Dendritic cell treated with granulocyte-macrophage colony-stimulating factor and Interleukin-4, amounts not matched to agents 40 ng/mL and 50 ng/mL, for 4 days (primary cell): Measurements from ENCODE around the gene GAD1.

Experiments
- H3K27ac Mint-ChIP-seq: one replicate; pipeline ENCODE4 v1.8.0; 2022; ENCODE audit warnings: mild to moderate bottlenecking, mixed read lengths
- H3K27me3 Mint-ChIP-seq: one replicate; pipeline ENCODE4 v1.8.0; 2022; ENCODE audit warnings: mild to moderate bottlenecking, mixed read lengths
- H3K36me3 Mint-ChIP-seq: one replicate; pipeline ENCODE4 v1.8.0; 2022; ENCODE audit warnings: low read depth, mixed read lengths
- H3K4me1 Mint-ChIP-seq: one replicate; pipeline ENCODE4 v1.8.0; 2022; ENCODE audit warnings: low read depth, mixed read lengths
- H3K4me3 Mint-ChIP-seq: one replicate; pipeline ENCODE4 v1.8.0; 2022; ENCODE audit warnings: mild to moderate bottlenecking, moderate library complexity, mixed read lengths
- H3K9me3 Mint-ChIP-seq: one replicate; pipeline ENCODE4 v1.8.0; 2022; ENCODE audit warnings: mixed read lengths
- intact Hi-C: fragments of 100-400 bp; cut with micrococcal nuclease; formaldehyde crosslinking; loops from one replicate; pipeline ENCODE4 v1.15.0; 2022

GAD1 gene

DNA sequence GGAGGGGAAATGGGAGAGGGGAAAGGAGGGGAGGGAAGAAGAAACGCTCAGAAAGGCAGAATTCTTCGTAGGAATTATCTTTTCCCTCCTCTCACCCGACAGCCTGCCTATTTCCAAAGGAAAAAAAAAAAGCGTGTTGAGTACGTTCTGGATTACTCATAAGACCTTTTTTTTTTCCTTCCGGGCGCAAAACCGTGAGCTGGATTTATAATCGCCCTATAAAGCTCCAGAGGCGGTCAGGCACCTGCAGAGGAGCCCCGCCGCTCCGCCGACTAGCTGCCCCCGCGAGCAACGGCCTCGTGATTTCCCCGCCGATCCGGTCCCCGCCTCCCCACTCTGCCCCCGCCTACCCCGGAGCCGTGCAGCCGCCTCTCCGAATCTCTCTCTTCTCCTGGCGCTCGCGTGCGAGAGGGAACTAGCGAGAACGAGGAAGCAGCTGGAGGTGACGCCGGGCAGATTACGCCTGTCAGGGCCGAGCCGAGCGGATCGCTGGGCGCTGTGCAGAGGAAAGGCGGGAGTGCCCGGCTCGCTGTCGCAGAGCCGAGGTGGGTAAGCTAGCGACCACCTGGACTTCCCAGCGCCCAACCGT, at the start of gene GAD1:
Gene GAD1, plus strand, starts transcription at position 384 of the 589 bp plus-strand sequence. CDS start 1,705 bp downstream, outside the sequence.
- Mint-ChIP-seq H3K9me3 (no peaks in the 10 kb centered on the region), H3K36me3 (no peaks in the 10 kb centered on the region), H3K4me1 (peaks cover 70% of the 10 kb centered on the region), H3K4me3 (peak within 1 kb of the TSS; percentile 75), H3K27me3 (peaks cover 94% of the 10 kb centered on the region), H3K27ac (peak within 1 kb of the TSS; percentile 62)
- intact Hi-C loops, result loop anchor here (1.0 to 10.0 kb wide), 2 partner anchors 101 to 582 kb away; partner anchors contain the start of gene SP5

DNA sequence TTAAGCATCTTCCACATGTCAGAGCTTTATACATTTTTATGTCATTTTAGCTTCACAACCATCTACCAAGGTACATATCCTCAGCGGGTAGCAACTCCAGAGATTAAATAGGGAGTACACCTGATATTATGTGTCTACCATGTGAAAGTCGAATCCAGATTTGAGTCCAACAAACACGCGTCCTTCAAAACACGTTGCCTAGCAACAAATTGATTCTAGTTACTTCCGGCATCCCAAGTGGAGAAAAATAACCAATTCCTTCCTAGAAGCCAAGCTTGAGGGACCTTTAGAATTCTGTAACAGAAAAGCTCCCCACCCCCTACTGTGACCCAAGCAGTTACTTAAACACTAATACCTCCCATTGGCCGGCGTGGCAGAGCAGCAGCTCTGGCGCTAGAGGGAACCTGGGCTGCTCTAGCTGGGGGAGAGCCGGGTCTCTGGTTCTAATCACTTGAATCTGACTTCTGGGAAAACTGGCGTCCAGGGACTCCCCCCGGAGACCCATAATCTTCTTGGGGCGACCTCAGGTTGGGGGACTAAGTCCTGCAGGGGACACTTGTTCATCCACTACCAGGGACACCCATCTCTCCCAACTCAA, 46.6 kb upstream of the GAD1 start, which contains the start of gene ERICH2:
Gene ERICH2, plus strand, starts transcription at position 371 of the 598 bp plus-strand sequence. CDS start 304 bp downstream, outside the sequence.
- peaks cover 7% of the 10 kb centered on the region for H3K36me3 Mint-ChIP-seq
- intact Hi-C loops, result no loop called here
- H3K27ac Mint-ChIP-seq, result no peak within 1 kb of the TSS
- H3K4me3 Mint-ChIP-seq, result peak within 1 kb of the TSS; percentile 85
- peaks cover 57% of the 10 kb centered on the region for H3K27me3 Mint-ChIP-seq
- no peaks in the 10 kb centered on the region for H3K9me3 Mint-ChIP-seq
- H3K4me1 Mint-ChIP-seq, result peaks cover 14% of the 10 kb centered on the region

DNA sequence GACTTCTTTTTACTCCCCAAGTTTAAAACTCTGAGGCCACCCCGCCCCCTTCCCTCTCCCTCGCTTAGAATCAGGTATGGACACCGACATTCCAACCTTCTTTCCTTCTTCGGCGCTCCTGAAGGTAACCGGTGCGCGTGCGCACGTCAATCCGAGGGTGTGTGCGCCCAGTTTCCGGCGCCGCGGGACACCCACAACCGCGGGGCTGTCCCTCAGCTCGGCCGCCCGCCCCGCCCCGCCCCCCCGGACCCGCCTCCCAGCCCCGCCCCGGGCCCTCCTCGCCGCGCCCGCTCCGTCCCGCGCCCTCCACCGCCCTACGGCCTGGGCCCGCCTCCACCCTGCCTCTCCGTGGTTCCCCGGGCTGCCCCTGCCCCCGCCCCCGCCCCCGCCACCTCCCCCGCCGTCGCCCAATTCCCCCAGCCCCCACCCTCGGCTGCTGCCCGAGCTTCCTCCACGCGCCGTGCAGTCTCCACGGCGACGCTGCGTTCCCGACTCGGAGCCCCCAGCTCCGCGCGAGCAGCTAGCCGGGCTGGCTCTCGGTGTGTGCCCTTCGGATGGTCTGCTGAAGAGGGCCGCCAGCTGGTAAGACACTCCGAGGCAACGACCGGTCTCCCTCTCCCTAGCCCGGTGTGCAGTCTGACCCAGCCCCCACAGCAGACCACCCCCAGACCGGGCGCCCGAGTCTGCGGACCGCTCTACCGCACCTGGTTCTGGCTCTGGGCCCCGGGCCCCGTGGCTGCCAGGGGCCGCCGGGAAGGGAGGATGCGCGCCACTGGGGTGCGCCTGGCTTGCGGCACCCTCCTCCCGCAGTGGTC, 45.9 kb upstream of the GAD1 start:
- H3K4me1 Mint-ChIP-seq, result peaks cover 14% of the 10 kb centered on the region
- H3K9me3 Mint-ChIP-seq, result no peaks in the 10 kb centered on the region
- intact Hi-C loops, result no loop called here
- H3K27me3 Mint-ChIP-seq, result peaks cover 56% of the 10 kb centered on the region
- peaks cover 7% of the 10 kb centered on the region for H3K36me3 Mint-ChIP-seq
- peak overlapping the region; percentile 85 for H3K4me3 Mint-ChIP-seq
- H3K27ac Mint-ChIP-seq, result no peak overlapping the region

DNA sequence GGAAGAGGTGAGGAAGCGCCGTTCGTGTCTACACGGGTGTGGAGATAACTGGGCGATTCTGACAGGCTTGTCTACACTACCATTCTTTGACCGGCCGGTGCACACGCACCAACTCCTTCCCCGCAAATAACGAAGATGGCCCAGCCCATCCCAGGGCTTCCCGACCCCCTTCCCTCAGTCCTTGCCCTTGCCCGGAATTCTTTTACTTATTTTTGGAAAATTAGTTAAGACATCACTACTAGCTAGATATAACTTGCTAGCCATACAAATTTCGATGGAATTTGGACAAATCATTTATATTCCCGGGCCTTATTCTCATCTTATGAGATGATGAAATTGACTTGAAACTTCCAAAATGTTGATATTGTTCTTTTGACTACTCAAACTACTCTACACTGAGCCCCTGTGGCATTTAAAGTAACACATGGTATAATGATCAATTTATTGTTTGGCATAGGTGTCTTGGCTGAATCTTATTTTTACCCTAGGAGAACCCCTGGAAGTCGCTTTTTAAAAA, 45.2 kb upstream of the GAD1 start:
- Mint-ChIP-seq H3K4me3 (peak overlapping the region; percentile 79), H3K9me3 (no peaks in the 10 kb centered on the region), H3K4me1 (peaks cover 14% of the 10 kb centered on the region), H3K27me3 (peaks cover 58% of the 10 kb centered on the region), H3K27ac (no peak overlapping the region), H3K36me3 (peaks cover 7% of the 10 kb centered on the region)
- intact Hi-C loops, result no loop called here

DNA sequence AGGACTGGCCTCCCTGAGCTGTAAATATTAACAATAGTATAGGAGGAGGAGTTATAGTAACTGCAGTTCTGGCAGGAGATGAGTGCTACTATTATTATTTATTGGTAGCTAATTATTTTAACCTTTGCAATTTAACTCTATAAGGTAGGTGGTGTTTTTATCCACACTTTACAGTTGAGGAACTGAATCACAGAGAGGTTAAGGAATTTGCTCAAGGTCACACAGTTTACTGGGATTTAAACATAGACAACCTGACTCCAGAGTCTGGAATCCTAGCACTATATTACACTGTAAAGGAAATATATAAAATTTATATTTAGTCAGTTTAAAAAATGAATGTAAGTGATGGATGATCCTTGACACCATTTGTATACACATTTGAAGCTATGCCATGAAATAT, 44.4 kb upstream of the GAD1 start:
- no peak overlapping the region for H3K27ac Mint-ChIP-seq
- intact Hi-C loops, result no loop called here
- H3K9me3 Mint-ChIP-seq, result no peaks in the 10 kb centered on the region
- peaks cover 14% of the 10 kb centered on the region for H3K4me1 Mint-ChIP-seq
- H3K36me3 Mint-ChIP-seq, result peaks cover 7% of the 10 kb centered on the region
- H3K4me3 Mint-ChIP-seq, result no peak overlapping the region
- peaks cover 59% of the 10 kb centered on the region for H3K27me3 Mint-ChIP-seq

DNA sequence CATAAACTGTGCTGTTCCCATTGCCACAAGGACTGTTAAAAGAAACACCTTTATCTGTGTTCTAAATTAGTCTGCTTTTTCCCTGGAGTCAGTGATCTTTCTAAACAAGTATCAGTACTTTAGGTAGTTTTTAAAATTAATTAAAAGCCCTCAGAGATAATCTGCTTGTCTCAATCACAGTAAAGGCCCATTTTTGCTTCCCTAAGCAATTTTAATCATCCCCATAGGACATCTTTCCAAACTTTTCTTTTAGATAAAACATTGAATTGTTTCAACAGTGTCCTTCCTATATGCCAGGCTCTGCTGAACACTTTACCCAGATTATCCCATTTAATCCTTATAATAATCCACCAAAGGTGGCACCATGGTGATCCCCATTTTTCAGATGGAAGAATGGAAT, 42.6 kb upstream of the GAD1 start:
- H3K4me3 Mint-ChIP-seq, result no peak overlapping the region
- no peak overlapping the region for H3K27ac Mint-ChIP-seq
- intact Hi-C loops, result no loop called here
- peaks cover 7% of the 10 kb centered on the region for H3K36me3 Mint-ChIP-seq
- peaks cover 54% of the 10 kb centered on the region for H3K27me3 Mint-ChIP-seq
- peaks cover 14% of the 10 kb centered on the region for H3K4me1 Mint-ChIP-seq
- no peaks in the 10 kb centered on the region for H3K9me3 Mint-ChIP-seq

DNA sequence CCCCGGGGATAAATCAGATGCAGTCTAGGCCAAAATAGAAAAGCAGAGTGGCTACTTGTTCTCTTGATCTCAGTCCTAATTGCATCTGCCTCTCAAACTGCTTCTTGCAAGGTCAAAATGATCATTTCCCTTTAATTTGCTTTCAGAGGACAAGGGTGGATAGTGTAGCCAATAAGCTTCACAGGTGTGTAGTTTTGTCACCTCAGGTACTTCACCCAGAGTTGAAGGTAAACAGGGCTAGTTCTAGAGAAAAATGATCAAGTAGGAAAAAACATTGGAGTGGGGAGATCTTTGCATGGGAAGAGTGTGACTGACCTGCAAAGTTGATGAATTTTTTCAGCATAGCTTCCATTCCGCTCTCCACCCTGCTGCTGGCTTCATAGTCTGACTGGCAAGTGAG, 37.8 kb upstream of the GAD1 start:
- H3K27ac Mint-ChIP-seq, result no peak overlapping the region

DNA sequence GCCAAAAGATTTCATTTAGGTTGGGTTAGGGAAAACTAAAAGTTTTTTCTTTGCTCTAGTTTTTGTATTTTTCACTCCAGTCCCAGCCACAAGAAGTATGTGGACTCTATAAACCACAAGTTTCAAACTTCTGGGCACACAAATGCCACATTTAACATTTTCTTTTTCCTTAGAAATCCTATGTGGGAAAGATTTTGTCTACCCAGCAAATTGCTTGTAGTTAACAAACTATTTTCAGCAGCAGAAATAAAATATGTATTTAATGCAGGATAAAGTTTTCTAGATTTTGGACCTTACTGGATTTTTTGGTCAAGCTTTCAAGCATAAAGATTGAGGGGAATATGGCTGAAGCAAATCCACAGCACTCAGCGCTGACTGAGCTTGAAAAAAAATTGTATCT, 37.4 kb upstream of the GAD1 start:
- Mint-ChIP-seq H3K9me3 (no peaks in the 10 kb centered on the region), H3K4me1 (no peaks in the 10 kb centered on the region), H3K27ac (no peak overlapping the region), H3K4me3 (no peak overlapping the region), H3K36me3 (no peaks in the 10 kb centered on the region), H3K27me3 (peaks cover 30% of the 10 kb centered on the region)
- intact Hi-C loops, result no loop called here

More for the DNA sequence above, 37.8 kb upstream of the GAD1 start:
- Mint-ChIP-seq H3K36me3 (no peaks in the 10 kb centered on the region), H3K4me1 (no peaks in the 10 kb centered on the region), H3K27me3 (peaks cover 31% of the 10 kb centered on the region), H3K9me3 (no peaks in the 10 kb centered on the region), H3K4me3 (no peak overlapping the region)
- intact Hi-C loops, result no loop called here

DNA sequence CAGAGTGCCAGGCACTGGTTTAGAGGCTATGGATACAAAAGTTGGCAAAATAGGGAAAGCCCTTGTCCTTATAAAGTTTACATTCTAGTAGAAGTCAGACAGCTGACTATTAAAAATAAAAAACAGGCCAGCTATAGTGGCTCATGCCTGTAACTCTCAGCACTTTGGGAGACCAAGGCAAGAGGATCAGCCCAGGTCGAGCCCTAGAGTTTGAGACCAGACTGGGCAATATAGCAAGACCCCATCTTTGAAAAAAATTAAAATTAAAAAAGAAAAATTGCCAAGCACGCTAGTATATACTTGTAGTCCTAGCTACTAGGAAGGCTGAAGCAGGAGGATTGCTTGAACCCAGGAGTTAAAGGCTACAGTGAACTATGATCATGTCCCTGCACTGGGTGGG, 34.0 kb upstream of the GAD1 start:
- H3K4me1 Mint-ChIP-seq, result no peaks in the 10 kb centered on the region
- intact Hi-C loops, result no loop called here
- H3K4me3 Mint-ChIP-seq, result no peak overlapping the region
- peaks cover 40% of the 10 kb centered on the region for H3K27me3 Mint-ChIP-seq
- no peaks in the 10 kb centered on the region for H3K9me3 Mint-ChIP-seq
- H3K27ac Mint-ChIP-seq, result no peak overlapping the region
- no peaks in the 10 kb centered on the region for H3K36me3 Mint-ChIP-seq

DNA sequence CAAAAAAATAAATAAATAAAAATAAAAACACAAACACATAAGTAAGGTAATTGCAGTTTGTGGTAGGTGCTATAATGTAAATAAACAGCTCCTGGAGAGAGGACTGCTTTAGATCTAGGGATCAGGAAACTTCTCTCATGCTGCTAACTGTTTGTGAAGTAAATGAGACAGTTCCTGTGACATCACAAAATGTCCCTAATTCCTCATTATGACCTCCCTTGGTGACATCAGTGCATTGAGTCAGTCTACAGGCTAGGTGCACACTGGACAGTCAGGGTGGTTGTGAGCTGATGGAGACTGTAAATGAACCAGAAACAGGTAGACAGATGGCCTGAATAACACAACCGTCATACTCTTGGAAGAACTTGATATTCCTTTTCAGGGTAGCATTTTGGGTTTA, 33.1 kb upstream of the GAD1 start:
- H3K27ac Mint-ChIP-seq, result no peak overlapping the region
- intact Hi-C loops, result no loop called here
- H3K9me3 Mint-ChIP-seq, result no peaks in the 10 kb centered on the region
- H3K4me3 Mint-ChIP-seq, result no peak overlapping the region
- H3K27me3 Mint-ChIP-seq, result peaks cover 42% of the 10 kb centered on the region
- no peaks in the 10 kb centered on the region for H3K4me1 Mint-ChIP-seq
- H3K36me3 Mint-ChIP-seq, result no peaks in the 10 kb centered on the region

DNA sequence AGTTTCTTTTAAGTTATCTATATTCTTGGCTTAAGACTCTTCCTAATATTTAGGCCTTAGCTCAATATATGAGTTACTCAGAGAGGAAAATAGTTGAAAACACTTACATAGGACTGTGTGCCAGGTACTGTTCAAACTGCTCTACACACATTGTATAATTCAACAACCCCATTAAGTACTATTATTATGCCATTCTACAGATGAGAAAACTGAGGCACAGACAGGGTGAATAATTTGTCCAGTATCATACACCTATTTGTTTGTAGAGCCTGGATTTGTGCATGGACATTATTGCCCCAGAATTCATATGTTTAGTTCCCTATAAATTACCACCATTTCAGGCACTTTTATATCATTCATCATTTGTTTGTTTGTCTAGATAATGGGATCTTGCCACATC, 17.7 kb upstream of the GAD1 start:
- Mint-ChIP-seq H3K36me3 (no peaks in the 10 kb centered on the region), H3K4me1 (no peaks in the 10 kb centered on the region), H3K9me3 (no peaks in the 10 kb centered on the region), H3K27ac (no peak overlapping the region), H3K4me3 (no peak overlapping the region), H3K27me3 (peaks cover 24% of the 10 kb centered on the region)
- intact Hi-C loops, result no loop called here

DNA sequence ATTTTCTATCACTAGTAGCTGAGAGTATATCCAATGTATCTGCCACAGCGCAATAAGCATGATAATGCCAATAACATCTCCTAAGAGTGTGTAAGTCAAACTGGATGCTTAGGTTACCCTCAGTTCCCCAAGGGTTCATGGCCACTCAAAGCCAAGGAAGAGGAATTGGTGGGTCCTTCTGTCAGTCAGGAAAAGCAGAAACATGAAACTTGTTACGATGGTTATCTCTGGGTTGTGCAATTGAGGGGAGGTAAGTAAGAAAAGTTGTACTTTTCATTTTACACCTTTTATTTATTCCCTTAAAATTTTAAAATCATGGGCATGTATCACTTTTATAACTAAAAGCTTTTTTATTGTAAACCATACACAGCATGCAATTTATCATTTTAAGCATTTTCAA, 10.1 kb upstream of the GAD1 start:
- intact Hi-C loops, result no loop called here
- Mint-ChIP-seq H3K27ac (no peak overlapping the region), H3K4me3 (no peak overlapping the region), H3K4me1 (no peaks in the 10 kb centered on the region), H3K9me3 (no peaks in the 10 kb centered on the region), H3K27me3 (peaks cover 31% of the 10 kb centered on the region), H3K36me3 (no peaks in the 10 kb centered on the region)

DNA sequence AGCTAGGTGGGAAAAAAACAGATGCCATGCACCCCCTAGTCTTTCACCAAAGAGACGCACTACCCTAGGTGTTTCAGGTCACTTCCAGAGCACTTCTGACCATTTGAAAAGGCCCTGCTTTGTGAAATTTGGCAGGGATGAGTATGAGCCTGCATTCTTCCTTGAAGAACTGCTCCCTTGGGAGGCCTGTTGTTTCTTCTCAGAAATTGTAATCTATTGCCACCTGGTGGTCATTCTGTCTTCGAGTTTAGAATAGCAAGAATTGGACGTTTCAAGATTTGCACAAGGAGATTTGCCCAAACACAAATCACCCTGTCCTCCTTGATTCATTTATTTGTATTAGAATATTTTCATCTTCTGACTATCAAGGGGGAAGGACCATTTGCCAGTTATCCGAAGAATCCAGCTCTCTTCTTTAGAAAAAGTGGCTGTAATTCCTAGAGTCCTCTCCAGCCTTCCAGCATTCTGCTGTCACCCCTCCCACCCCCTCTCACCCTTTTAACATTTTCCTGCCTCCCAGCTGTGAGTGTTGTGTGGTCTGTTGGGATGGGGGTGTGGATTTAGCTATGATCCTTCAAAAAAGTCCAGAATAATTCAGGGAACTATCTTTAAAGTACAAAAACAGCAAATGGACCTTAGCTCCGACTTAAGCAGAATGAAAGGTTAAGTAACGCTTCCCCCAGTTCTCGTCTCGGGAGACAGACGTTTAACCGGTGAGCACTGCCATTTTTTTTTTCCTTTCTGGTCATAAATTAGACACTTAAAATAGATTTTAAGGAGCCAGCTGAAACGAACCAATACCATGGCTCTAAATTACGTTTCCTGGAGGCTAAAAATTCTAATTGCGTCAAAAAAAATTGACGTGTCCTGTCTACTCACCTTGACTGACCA, 3.7 kb upstream of the GAD1 start:
- intact Hi-C loops, result loop anchor here (1.0 to 10.0 kb wide), 3 partner anchors 416 to 578 kb away; no protein-coding TSS in a partner anchor
- Mint-ChIP-seq H3K36me3 (no peaks in the 10 kb centered on the region), H3K4me1 (peaks cover 41% of the 10 kb centered on the region), H3K27me3 (peaks cover 81% of the 10 kb centered on the region), H3K27ac (no peak overlapping the region), H3K9me3 (no peaks in the 10 kb centered on the region), H3K4me3 (no peak overlapping the region)
